ENCODE results near the gene C1QBP.

- TF ChIP-seq POLR2AphosphoS5 (IDR thresholded peaks at IDR 0.05) (no peak), REST (IDR thresholded peaks at IDR 0.05; ENCODE audit: borderline replicate concordance) (no peak), SMC3 (conservative IDR thresholded peaks at IDR 0.05; ENCODE audit: poor library complexity) (no peak), EP300 (conservative IDR thresholded peaks at IDR 0.05; ENCODE audit: poor library complexity, severe bottlenecking) (no peak)
- TF ChIP-seq, protein P1, sequence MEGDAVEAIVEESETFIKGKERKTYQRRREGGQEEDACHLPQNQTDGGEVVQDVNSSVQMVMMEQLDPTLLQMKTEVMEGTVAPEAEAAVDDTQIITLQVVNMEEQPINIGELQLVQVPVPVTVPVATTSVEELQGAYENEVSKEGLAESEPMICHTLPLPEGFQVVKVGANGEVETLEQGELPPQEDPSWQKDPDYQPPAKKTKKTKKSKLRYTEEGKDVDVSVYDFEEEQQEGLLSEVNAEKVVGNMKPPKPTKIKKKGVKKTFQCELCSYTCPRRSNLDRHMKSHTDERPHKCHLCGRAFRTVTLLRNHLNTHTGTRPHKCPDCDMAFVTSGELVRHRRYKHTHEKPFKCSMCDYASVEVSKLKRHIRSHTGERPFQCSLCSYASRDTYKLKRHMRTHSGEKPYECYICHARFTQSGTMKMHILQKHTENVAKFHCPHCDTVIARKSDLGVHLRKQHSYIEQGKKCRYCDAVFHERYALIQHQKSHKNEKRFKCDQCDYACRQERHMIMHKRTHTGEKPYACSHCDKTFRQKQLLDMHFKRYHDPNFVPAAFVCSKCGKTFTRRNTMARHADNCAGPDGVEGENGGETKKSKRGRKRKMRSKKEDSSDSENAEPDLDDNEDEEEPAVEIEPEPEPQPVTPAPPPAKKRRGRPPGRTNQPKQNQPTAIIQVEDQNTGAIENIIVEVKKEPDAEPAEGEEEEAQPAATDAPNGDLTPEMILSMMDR (IDR thresholded peaks at IDR 0.05; ENCODE audit: poor library complexity, severe bottlenecking), result no peak
These were observed 28.2 kb downstream of the C1QBP start for GRCh38 chr17:5410594-5411272.

Data from neural cell (in vitro differentiated cells).